ENCODE data around the gene INO80C. TPM values are rescaled to one million over a fixed set of nuclear protein-coding genes. Genes with fewer than 3 reads are reported as not detected.

Gene INO80C
- total RNA-seq, 1 donor, result 5.6 TPM

DNA sequence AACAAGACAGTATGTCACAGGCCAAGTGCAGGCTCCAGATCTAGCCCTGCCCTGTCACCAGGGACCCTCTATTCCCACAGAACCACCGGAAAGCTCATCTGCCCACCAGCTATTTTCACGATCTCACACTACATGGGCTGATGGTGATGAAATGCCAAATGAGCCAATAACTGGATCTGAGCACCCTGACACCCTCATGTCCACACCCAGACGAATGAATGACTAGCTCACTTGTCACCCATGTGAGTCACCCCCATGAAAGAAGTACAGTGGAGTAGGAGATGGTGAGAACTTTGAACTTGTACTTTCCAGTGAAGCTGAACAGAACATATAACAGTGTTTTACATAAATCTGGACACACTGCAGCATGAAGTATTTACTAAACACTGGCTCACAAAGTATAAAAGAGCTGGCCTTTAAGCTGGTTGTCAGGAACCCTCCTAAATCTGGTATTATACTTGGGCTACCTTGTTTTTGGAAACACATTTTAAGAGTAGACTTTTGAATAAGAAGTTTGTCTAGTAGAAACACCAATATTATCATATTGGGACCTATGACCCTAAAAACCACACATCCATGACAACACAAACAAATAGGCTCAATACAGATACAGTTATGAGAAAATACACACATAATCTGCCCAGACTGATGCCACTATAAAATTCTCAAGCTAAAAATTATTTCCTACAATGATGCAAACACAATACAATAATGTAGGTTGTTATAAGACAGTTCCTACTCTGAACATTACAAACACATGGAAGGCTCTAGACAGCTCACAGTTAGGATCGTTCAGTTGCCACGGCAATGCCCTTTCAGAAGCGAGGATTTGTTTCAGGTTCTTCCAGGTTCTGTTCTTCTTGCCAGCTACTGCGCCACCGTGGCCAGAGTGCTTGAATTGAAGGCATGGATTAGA is 19.0 kb downstream of the INO80C start:
- TF ChIP-seq, protein P1, sequence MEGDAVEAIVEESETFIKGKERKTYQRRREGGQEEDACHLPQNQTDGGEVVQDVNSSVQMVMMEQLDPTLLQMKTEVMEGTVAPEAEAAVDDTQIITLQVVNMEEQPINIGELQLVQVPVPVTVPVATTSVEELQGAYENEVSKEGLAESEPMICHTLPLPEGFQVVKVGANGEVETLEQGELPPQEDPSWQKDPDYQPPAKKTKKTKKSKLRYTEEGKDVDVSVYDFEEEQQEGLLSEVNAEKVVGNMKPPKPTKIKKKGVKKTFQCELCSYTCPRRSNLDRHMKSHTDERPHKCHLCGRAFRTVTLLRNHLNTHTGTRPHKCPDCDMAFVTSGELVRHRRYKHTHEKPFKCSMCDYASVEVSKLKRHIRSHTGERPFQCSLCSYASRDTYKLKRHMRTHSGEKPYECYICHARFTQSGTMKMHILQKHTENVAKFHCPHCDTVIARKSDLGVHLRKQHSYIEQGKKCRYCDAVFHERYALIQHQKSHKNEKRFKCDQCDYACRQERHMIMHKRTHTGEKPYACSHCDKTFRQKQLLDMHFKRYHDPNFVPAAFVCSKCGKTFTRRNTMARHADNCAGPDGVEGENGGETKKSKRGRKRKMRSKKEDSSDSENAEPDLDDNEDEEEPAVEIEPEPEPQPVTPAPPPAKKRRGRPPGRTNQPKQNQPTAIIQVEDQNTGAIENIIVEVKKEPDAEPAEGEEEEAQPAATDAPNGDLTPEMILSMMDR (IDR thresholded peaks at IDR 0.05; ENCODE audit: insufficient read depth, low read depth, low read length), result no peak
- H3K4me3 ChIP-seq (ENCODE audit: low read depth, low read length), result no peak overlapping the region
- peak; percentile 80 for DNase-seq (ENCODE audit: low read depth)

DNA sequence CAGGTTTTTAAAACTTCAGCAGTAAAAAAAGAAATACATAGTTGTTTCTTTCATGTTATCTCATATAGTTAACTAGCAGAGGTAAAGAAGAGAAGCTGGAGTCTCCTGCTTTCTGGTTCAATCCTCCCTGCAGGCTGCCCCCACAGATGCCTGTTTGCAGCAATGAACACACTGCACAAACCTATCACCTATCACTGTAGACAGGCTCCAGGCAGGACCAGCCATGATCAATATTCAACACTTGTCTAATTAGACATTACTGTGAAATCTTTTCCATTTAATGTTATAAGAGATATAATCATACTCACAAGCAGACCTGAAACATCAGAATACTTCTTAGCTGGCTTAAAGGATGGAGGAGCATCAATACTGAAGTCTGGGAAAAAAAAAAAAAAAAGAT is 19.8 kb downstream of the INO80C start:
- no peak for DNase-seq (ENCODE audit: low read depth)
- H3K4me3 ChIP-seq (ENCODE audit: low read depth, low read length), result no peak overlapping the region
- TF ChIP-seq, protein P1 (IDR thresholded peaks at IDR 0.05; ENCODE audit: insufficient read depth, low read depth, low read length), result no peak

DNA sequence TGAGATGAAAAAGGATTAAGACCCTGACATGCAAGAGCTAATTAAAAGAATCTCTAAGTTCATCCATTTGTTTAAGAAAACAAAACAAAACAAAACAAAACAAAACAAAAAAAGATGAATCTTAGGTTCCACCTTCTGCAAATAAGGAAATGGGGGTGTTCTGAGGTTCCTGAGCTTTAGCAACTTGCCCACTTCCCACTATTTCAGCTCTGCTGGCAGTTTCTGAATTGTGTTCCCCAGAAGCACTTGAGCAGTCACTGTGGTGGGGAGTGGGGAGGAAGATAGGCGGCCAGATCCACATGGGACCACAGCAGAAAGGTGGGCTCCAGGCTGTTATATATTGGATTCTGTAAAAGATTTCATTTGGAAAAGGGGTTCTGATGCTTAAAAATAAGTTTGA is 20.3 kb downstream of the INO80C start:
- DNase-seq (ENCODE audit: low read depth), result no peak
- TF ChIP-seq, protein P1 (IDR thresholded peaks at IDR 0.05; ENCODE audit: insufficient read depth, low read depth, low read length), result no peak
- H3K4me3 ChIP-seq (ENCODE audit: low read depth, low read length), result no peak overlapping the region

DNA sequence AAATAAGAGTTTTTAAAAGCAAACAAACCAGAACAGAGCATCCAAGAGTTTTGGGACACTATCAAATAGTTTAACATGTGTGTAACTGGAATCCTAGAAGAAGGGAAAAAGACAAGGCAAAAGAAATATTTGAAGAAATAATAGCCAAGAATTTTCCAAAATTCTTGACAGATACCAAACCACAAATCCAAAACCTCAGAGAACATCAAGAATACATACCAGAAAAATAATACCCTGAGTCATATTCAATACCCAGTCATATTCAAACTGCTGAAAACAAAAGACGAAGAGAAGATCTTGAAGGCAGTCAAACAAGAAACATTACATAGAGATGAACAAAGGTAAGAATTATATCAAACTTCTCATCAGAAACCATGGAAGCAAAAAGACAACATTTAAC is 22.9 kb downstream of the INO80C start:
- TF ChIP-seq, protein P1 (IDR thresholded peaks at IDR 0.05; ENCODE audit: insufficient read depth, low read depth, low read length), result no peak
- no peak for DNase-seq (ENCODE audit: low read depth)
- H3K4me3 ChIP-seq (ENCODE audit: low read depth, low read length), result no peak overlapping the region

DNA sequence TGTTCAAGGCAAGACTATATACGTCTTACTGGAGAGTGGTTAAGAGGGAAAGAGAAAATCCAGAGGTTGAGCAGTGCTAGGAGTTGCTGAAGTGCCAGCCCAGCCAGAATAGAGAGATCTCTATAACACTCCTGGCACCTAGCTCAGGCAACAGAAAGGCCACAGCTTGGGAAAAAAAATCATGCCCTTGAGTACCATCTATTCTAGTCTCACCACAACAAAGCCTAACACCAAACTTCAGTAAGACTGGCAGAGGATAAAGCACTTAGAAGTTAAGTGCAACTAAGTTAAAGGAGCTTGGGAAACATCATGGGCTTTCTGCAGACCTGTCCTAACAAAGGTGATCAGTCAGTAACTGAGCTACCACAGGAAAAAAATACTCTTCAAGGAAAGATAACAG is 24.2 kb downstream of the INO80C start:
- TF ChIP-seq, protein P1 (IDR thresholded peaks at IDR 0.05; ENCODE audit: insufficient read depth, low read depth, low read length), result no peak
- DNase-seq (ENCODE audit: low read depth), result no peak
- H3K4me3 ChIP-seq (ENCODE audit: low read depth, low read length), result no peak overlapping the region

DNA sequence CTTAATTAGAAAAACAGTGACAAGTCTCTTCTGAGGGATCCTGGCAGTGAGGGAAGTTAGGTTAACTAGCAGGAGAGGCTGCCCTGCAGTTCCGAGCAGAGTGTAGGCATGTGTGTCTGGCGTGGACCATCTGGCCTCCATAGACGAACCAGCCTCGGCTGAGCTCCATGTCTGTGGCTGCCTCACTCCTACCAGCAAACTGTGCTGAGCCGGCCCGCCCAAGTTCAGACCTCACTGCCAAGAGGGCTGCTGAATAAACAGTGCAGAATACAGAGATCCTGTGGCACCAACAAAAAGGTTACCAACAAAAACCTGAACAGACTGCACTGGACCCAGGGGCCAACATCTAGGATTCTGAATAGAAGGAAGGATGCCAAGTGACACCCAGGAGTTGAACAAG is 27.3 kb downstream of the INO80C start:
- DNase-seq (ENCODE audit: low read depth), result no peak
- TF ChIP-seq, protein P1 (IDR thresholded peaks at IDR 0.05; ENCODE audit: insufficient read depth, low read depth, low read length), result no peak
- no peak overlapping the region for H3K4me3 ChIP-seq (ENCODE audit: low read depth, low read length)
